ENCODE results near the gene PDIA6. TPM values are rescaled to one million over a fixed set of nuclear protein-coding genes. Genes with fewer than 3 reads are reported as not detected.

PDIA6 gene
- total and polyA plus RNA-seq, 2 of the 4 experiments (the other 2 are of a cell fraction): 204 to 349 TPM

DNA sequence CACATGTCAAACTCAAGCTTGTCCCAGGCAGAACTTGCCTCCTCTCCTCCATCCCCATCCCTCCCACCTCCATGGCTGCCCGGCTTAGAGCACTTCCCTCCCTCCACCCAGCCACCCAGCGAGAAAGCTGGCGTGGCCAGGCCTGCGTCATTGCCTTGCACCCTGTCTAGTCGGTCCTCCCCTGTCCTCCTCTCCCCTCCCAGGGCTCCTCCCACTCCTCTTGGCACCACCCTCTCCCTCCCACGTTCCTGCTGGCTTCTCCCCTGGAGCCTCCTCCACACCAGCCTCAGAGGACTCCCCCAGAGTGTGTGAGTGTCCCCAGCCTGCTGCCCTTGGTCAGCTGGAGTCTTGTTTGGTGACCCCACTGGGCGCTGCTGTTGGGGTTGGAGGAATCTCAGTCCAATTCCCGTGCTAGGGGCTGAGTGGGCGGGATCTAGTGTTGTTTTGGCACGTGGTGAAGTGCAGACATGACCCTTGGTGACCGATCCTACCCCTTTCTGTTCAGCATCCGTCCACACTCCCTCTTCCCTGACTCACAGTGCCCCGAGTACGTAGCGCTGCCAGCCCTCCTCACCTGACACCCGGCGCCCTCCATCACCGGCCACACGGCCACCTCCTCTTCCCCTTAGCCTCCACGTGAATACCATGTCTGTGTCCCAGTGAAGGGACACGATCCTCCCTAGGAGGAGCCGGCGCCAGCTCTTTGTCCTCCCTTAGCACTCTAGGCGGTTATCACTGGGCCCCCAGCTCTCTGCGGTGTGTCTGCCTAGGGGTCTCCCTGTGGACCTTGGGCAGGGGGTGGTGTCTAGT, 49.7 kb downstream of the PDIA6 start:
- no peak overlapping the region for H4K91ac ChIP-seq (ENCODE audit: insufficient read depth, low read depth, low read length)
- in situ Hi-C loops (cut with MboI; ENCODE audit: low sequenced_read_pairs): no loop called here
- POLR2A ChIA-PET (ENCODE audit: unreplicated experiment): interaction anchor here (0.7 kb wide), 1 partner anchor 126 kb away, joined by 16 read pairs; no protein-coding TSS in a partner anchor

More for the DNA sequence above, 49.7 kb downstream of the PDIA6 start:
- Histone ChIP-seq H3K36me3 (ENCODE audit: control insufficient read depth, insufficient read depth, low read length) (no peaks in the 10 kb centered on the region), H3K27me3 (ENCODE audit: control insufficient read depth, insufficient read depth, low read length) (peaks cover 28% of the 10 kb centered on the region; the same call in 1 of the 2 replicates), H3K18ac (ENCODE audit: low read depth, low read length) (no peak overlapping the region), H2BK15ac (ENCODE audit: low read depth, low read length) (no peak overlapping the region), H3K14ac (replicated peaks; ENCODE audit: low read depth, low read length) (no peak overlapping the region), H3K79me1 (ENCODE audit: low read depth in 1 of 2, low read length in 2 of 2) (no peaks in the 10 kb centered on the region), H2AK9ac (replicated peaks; ENCODE audit: low read depth, low read length, poor library complexity) (peak overlapping the region; percentile 7), H2BK20ac (ENCODE audit: low read depth, low read length) (no peak overlapping the region), H3K4me3 (ENCODE audit: insufficient read depth, low read depth, low read length) (no peak overlapping the region), H3K4me2 (ENCODE audit: low read depth, low read length) (no peak overlapping the region), H2AK5ac (ENCODE audit: low read depth, low read length) (no peak overlapping the region), H2BK120ac (ENCODE audit: low read depth, low read length) (no peak overlapping the region), H3K27ac (ENCODE audit: insufficient read depth, low read length) (no peak overlapping the region), H4K20me1 (ENCODE audit: insufficient read depth, low read length) (no peaks in the 10 kb centered on the region), H3K23ac (ENCODE audit: low read depth, low read length) (no peak overlapping the region), H2AFZ (replicated peaks; ENCODE audit: low read length, poor library complexity) (peak overlapping the region; percentile 64), H3K56ac (ENCODE audit: extremely low read depth, insufficient read depth, low read length) (no peak overlapping the region), H4K5ac (ENCODE audit: low read depth, low read length) (no peak overlapping the region), H3K4me1 (ENCODE audit: control insufficient read depth, insufficient read depth, low read length) (no peaks in the 10 kb centered on the region), H3K9me1 (ENCODE audit: insufficient read depth, low read length) (no peaks in the 10 kb centered on the region), H4K8ac (ENCODE audit: low read depth in 2 of 2, low read length in 2 of 2) (no peak overlapping the region), H3K4ac (ENCODE audit: low read depth, low read length) (no peak overlapping the region), H3K9ac (ENCODE audit: low read depth, low read length) (no peak overlapping the region), H3K9me3 (ENCODE audit: control insufficient read depth, insufficient read depth, low read length) (no peaks in the 10 kb centered on the region), H2BK5ac (ENCODE audit: low read depth, low read length, poor library complexity, severe bottlenecking) (no peak overlapping the region)
- TF ChIP-seq FOS (IDR thresholded peaks at IDR 0.05; ENCODE audit: low read depth, low read length) (no peak), NFE2L2 (IDR thresholded peaks at IDR 0.05; ENCODE audit: low read depth, low read length) (no peak), POLR2A (IDR thresholded peaks at IDR 0.05; ENCODE audit: low read depth, low read length) (no peak), MAFK (IDR thresholded peaks at IDR 0.05; ENCODE audit: low read depth, low read length) (no peak), BHLHE40 (IDR thresholded peaks at IDR 0.05; ENCODE audit: low read depth, low read length) (no peak), CEBPB (IDR thresholded peaks at IDR 0.05; ENCODE audit: low read depth, low read length) (no peak), SMC3 (IDR thresholded peaks at IDR 0.05; ENCODE audit: low read depth, low read length) (no peak), RCOR1 (IDR thresholded peaks at IDR 0.05; ENCODE audit: insufficient replicate concordance, low read length) (no peak), CTCF (conservative IDR thresholded peaks at IDR 0.05; ENCODE audit: low read depth, low read length) (no peak)
- TF ChIP-seq, protein P1, sequence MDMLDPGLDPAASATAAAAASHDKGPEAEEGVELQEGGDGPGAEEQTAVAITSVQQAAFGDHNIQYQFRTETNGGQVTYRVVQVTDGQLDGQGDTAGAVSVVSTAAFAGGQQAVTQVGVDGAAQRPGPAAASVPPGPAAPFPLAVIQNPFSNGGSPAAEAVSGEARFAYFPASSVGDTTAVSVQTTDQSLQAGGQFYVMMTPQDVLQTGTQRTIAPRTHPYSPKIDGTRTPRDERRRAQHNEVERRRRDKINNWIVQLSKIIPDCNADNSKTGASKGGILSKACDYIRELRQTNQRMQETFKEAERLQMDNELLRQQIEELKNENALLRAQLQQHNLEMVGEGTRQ (IDR thresholded peaks at IDR 0.05; ENCODE audit: low read depth, low read length): no peak
- no TSS peak for BruUV-seq (replicated peaks)
- intact Hi-C loops (cut with micrococcal nuclease): no loop called here
- 47% methylated on average over 13 of the region's 25 CpGs; no CpG with 5 or more reads in 1 of the 2 experiments for WGBS, 2 experiments (ENCODE audit: extremely low coverage in 2 of 2, insufficient read length in 1 of 2)
- CTCF ChIA-PET: no interaction called here
- ATAC-seq (ENCODE audit: low read depth) (peak; percentile 80), DNase-seq (peak; percentile 7)
- dilution Hi-C loops (cut with HindIII; ENCODE audit: low sequenced_read_pairs, unreplicated experiment): no loop called here
